Stromal cell of bone marrow (primary cell): ENCODE results near the gene PTCD1.

Source experiments
- DNase-seq: peaks from one replicate; pipeline ENCODE4 v3.0.0-alpha.2; 2012; ENCODE audit warnings: low read depth

The PTCD1 gene

GRCh38 chr7:99368750-99369389, 69.7 kb downstream of the PTCD1 start:
- no peak for DNase-seq
